Activated B cell treated with CpG ODN at 0.5 μM for 24 hours (primary cell): ENCODE results near the gene SSBP2. TPM values are rescaled to one million over a fixed set of nuclear protein-coding genes. Genes with fewer than 3 reads are reported as not detected.
A peak's percentile ranks its signal among the peaks of the same experiment; 100 is the strongest.

Source experiments
- ATAC-seq: fragments of 200-7000 bp; cut with Tn5 transposase; one replicate; pipeline ENCODE4 v1.10.0; 2021; ENCODE audit warnings: low read depth, mild to moderate bottlenecking, moderate library complexity
- CTCF ChIA-PET: fragments of 350-600 bp; sonication (Branson Sonifier 250); formaldehyde crosslinking; loops from one replicate; lab custom pipeline; 2021; ENCODE audit warnings: antibody characterized with exemption; lab: Charles Lee
- POLR2A ChIA-PET: fragments of 350-600 bp; sonication (Branson Sonifier 250); formaldehyde crosslinking; loops from one replicate; lab custom pipeline; 2021; ENCODE audit warnings: antibody characterized with exemption; lab: Charles Lee
- DNase-seq: peaks from one replicate; pipeline ENCODE4 v3.0.0; 2022
- H3K27ac Mint-ChIP-seq: one replicate; pipeline ENCODE4 v1.8.0; 2020; ENCODE audit warnings: mixed read lengths
- H3K27me3 Mint-ChIP-seq: one replicate; pipeline ENCODE4 v1.8.0; 2021; ENCODE audit warnings: mixed read lengths
- H3K36me3 Mint-ChIP-seq: one replicate; pipeline ENCODE4 v1.8.0; 2021; ENCODE audit warnings: low read depth, mixed read lengths
- H3K4me1 Mint-ChIP-seq: one replicate; pipeline ENCODE4 v1.8.0; 2021; ENCODE audit warnings: mixed read lengths
- H3K4me3 Mint-ChIP-seq: one replicate; pipeline ENCODE4 v1.8.0; 2020; ENCODE audit warnings: mild to moderate bottlenecking, mixed read lengths
- H3K9me3 Mint-ChIP-seq: one replicate; pipeline ENCODE4 v1.8.0; 2020; ENCODE audit warnings: mixed read lengths
- CTCF ChIP-seq: fragments of 200-600 bp; IDR thresholded peaks from one replicate; pipeline ENCODE4 v1.8.0; 2022; ENCODE audit warnings: antibody characterized with exemption, mild to moderate bottlenecking
- intact Hi-C: fragments of 100-400 bp; cut with micrococcal nuclease; formaldehyde crosslinking; loops from one replicate; pipeline ENCODE4 v1.15.1; 2024
- total RNA-seq: library from RNA; stranded (reverse); gene quantifications from 2 replicates; pipeline ENCODE4 v1.2.3, GENCODE V29; 2022

The SSBP2 gene
- total RNA-seq, 1 donor from 2014 or later: 26.2 TPM

GRCh38 chr5:81428861-81429260, 322.0 kb downstream of the SSBP2 start:
- Mint-ChIP-seq H3K4me1 (peaks cover 2% of the 10 kb centered on the region), H3K36me3 (peaks cover 17% of the 10 kb centered on the region), H3K9me3 (no peaks in the 10 kb centered on the region), H3K4me3 (no peak overlapping the region), H3K27ac (no peak overlapping the region), H3K27me3 (no peaks in the 10 kb centered on the region)
- no peak for ATAC-seq
- intact Hi-C loops: loop anchor here (5.0 kb wide), 3 partner anchors 78 to 423 kb away; no protein-coding TSS in a partner anchor
- ChIA-PET POLR2A (no interaction called here), CTCF (interaction anchor here (0.9 to 1.4 kb wide), 3 partner anchors 410 to 797 kb away, joined by 3 to 4 read pairs (median 4); no protein-coding TSS in a partner anchor)
- no peak for DNase-seq
- no peak for TF ChIP-seq CTCF

- H3K27me3 Mint-ChIP-seq: no peaks in the 10 kb centered on the region
- POLR2A ChIA-PET: no interaction called here
- no peaks in the 10 kb centered on the region for H3K9me3 Mint-ChIP-seq
- intact Hi-C loops: loop anchor here (5.0 kb wide), 3 partner anchors 79 to 424 kb away; no protein-coding TSS in a partner anchor
- no peak for DNase-seq
- H3K36me3 Mint-ChIP-seq: peaks cover 14% of the 10 kb centered on the region
- H3K27ac Mint-ChIP-seq: no peak overlapping the region
- no peak for TF ChIP-seq CTCF
- H3K4me1 Mint-ChIP-seq: peaks cover 2% of the 10 kb centered on the region
- H3K4me3 Mint-ChIP-seq: no peak overlapping the region
- CTCF ChIA-PET: interaction anchor here (0.9 to 1.4 kb wide), 3 partner anchors 410 to 798 kb away, joined by 3 to 4 read pairs (median 4); no protein-coding TSS in a partner anchor
- no peak for ATAC-seq
These were observed 322.5 kb downstream of the SSBP2 start for GRCh38 chr5:81428446-81428845.

- H3K4me3 Mint-ChIP-seq: no peak overlapping the region
- TF ChIP-seq CTCF: no peak
- H3K4me1 Mint-ChIP-seq: peaks cover 2% of the 10 kb centered on the region
- DNase-seq: no peak
- no peaks in the 10 kb centered on the region for H3K27me3 Mint-ChIP-seq
- no peak overlapping the region for H3K27ac Mint-ChIP-seq
- intact Hi-C loops: loop anchor here (5.0 kb wide), 3 partner anchors 80 to 425 kb away; no protein-coding TSS in a partner anchor
- no peak for ATAC-seq
- CTCF ChIA-PET: interaction anchor here (1.4 to 3.0 kb wide), 3 partner anchors 411 to 798 kb away, joined by 4 to 41 read pairs (median 41); no protein-coding TSS in a partner anchor
- H3K9me3 Mint-ChIP-seq: no peaks in the 10 kb centered on the region
- peaks cover 18% of the 10 kb centered on the region for H3K36me3 Mint-ChIP-seq
- POLR2A ChIA-PET: no interaction called here
These were observed 323.3 kb downstream of the SSBP2 start for GRCh38 chr5:81427566-81427965.

- Mint-ChIP-seq H3K4me3 (no peak overlapping the region), H3K4me1 (peaks cover 2% of the 10 kb centered on the region), H3K27me3 (no peaks in the 10 kb centered on the region), H3K27ac (no peak overlapping the region), H3K36me3 (peaks cover 20% of the 10 kb centered on the region), H3K9me3 (no peaks in the 10 kb centered on the region)
- ATAC-seq: no peak
- no peak for TF ChIP-seq CTCF
- ChIA-PET CTCF (interaction anchor here (0.9 to 3.0 kb wide), 8 partner anchors 11 to 839 kb away, joined by 3 to 41 read pairs (median 3); no protein-coding TSS in a partner anchor), POLR2A (no interaction called here)
- no peak for DNase-seq
- intact Hi-C loops: loop anchor here (5.0 kb wide), 3 partner anchors 81 to 426 kb away; no protein-coding TSS in a partner anchor
These were observed 324.4 kb downstream of the SSBP2 start for GRCh38 chr5:81426359-81427030.

GRCh38 chr5:81425569-81425968, 325.3 kb downstream of the SSBP2 start:
- peaks cover 26% of the 10 kb centered on the region for H3K36me3 Mint-ChIP-seq

More at GRCh38 chr5:81425569-81425968, 325.3 kb downstream of the SSBP2 start:
- intact Hi-C loops: loop anchor here (1.0 to 5.0 kb wide), 7 partner anchors 82 to 834 kb away; no protein-coding TSS in a partner anchor
- H3K27me3 Mint-ChIP-seq: no peaks in the 10 kb centered on the region
- ATAC-seq: peak; percentile 50
- no peak overlapping the region for H3K4me3 Mint-ChIP-seq
- no peak for DNase-seq
- H3K9me3 Mint-ChIP-seq: no peaks in the 10 kb centered on the region
- ChIA-PET POLR2A (no interaction called here), CTCF (interaction anchor here (0.8 to 3.0 kb wide), 9 partner anchors 16 to 834 kb away, joined by 3 to 41 read pairs (median 3); no protein-coding TSS in a partner anchor)
- peak; percentile 41 for TF ChIP-seq CTCF
- H3K4me1 Mint-ChIP-seq: peaks cover 2% of the 10 kb centered on the region
- H3K27ac Mint-ChIP-seq: no peak overlapping the region
